Endothelial cell of umbilical vein (primary cell): ENCODE results near the gene STIMATE. TPM values are rescaled to one million over a fixed set of nuclear protein-coding genes. Genes with fewer than 3 reads are reported as not detected.

ENCODE experiments used
- BruUV-seq: library from RNA; stranded (reverse); fragments of 400-500 nt; replicated peaks from 2 replicates; lab custom pipeline; 2021; lab: Mats Ljungman, UMichigan
- CTCF ChIA-PET: fragments of 300-600, 350-600 bp; sonication (Branson Sonifier 250); formaldehyde crosslinking; loops from one replicate; lab custom pipeline; 2021; ENCODE audit warnings: antibody characterized with exemption, inconsistent platforms; lab: Charles Lee
- POLR2A ChIA-PET: fragments of 300-600, 350-600 bp; sonication (Branson Sonifier 250); formaldehyde crosslinking; loops from one replicate; lab custom pipeline; 2021; ENCODE audit warnings: antibody characterized with exemption, inconsistent platforms; lab: Charles Lee
- DNase-seq: peaks from one replicate; pipeline ENCODE4 v3.0.0-alpha.2; 2011; ENCODE audit warnings: low read depth, low spot score
- FAIRE-seq: peaks from 2 replicates; lab custom pipeline; 2011; peaks lifted over from hg19 to GRCh38; lab: Jason Lieb, UNC
- H2AFZ ChIP-seq: 2 replicates; pipeline ENCODE4 v1.6.0; 2012; ENCODE audit warnings: low read depth, low read length, control low read depth, inconsistent platforms
- H3K27ac ChIP-seq: 2 replicates; pipeline ENCODE4 v1.5.1; 2011; ENCODE audit warnings: low read depth, mild to moderate bottlenecking, control low read depth, low read length, moderate library complexity; ENCODE audit not compliant: insufficient read depth
- H3K27me3 ChIP-seq, 2 experiments: 2 replicates each; pipeline versions ENCODE4 v1.6.0 to v1.6.1; 2011; ENCODE audit warnings: low read length in 2 of 2, mixed read lengths in 1 of 2; ENCODE audit not compliant: control insufficient read depth in 2 of 2, insufficient read depth in 2 of 2
- H3K36me3 ChIP-seq, 2 experiments: 2 replicates in 1 of 2; 3 replicates in 1 of 2; pipeline ENCODE4 v1.5.1; 2011; ENCODE audit warnings: low read length in 2 of 2, mild to moderate bottlenecking in 1 of 2, moderate library complexity in 1 of 2; ENCODE audit not compliant: control insufficient read depth in 2 of 2, insufficient read depth in 2 of 2; ENCODE audit errors: extremely low read depth in 1 of 2
- H3K4me1 ChIP-seq: 3 replicates; pipeline ENCODE4 v1.5.1; 2011; ENCODE audit warnings: mild to moderate bottlenecking, low read length; ENCODE audit not compliant: control insufficient read depth, insufficient read depth; ENCODE audit errors: extremely low read depth
- H3K4me2 ChIP-seq: 2 replicates; pipeline ENCODE4 v1.6.1; 2011; ENCODE audit warnings: low read length, control low read depth, mixed read lengths; ENCODE audit not compliant: insufficient read depth
- H3K4me3 ChIP-seq, 3 experiments: fragments of 200-600 bp in 1 of 3; sonication (generic), shearing (Covaris generic) in 1 of 3; replicated peaks in 1 of 3; 2 replicates each; pipeline ENCODE4 v1.5.1; 2011 to 2016; ENCODE audit warnings: control low read depth in 3 of 3, low read length in 3 of 3, mild to moderate bottlenecking in 2 of 3, inconsistent platforms in 1 of 3, low read depth in 1 of 3, moderate library complexity in 1 of 3; ENCODE audit not compliant: insufficient read depth in 1 of 3
- H3K79me2 ChIP-seq: 2 replicates; pipeline ENCODE4 v1.6.0; 2012; ENCODE audit warnings: low read length, inconsistent platforms; ENCODE audit not compliant: control insufficient read depth, insufficient read depth
- H3K9ac ChIP-seq: replicated peaks from 2 replicates; pipeline ENCODE3; 2011; ENCODE audit warnings: low read length, control low read depth; ENCODE audit not compliant: insufficient read depth; ENCODE audit errors: extremely low read depth
- H3K9me1 ChIP-seq: replicated peaks from 3 replicates; pipeline ENCODE4 v1.6.0; 2011; ENCODE audit warnings: mild to moderate bottlenecking, low read length; ENCODE audit not compliant: control insufficient read depth, insufficient read depth; ENCODE audit errors: extremely low read depth
- H3K9me3 ChIP-seq: replicated peaks from 2 replicates; pipeline ENCODE4 v1.5.1; 2012; ENCODE audit warnings: low read length, inconsistent platforms; ENCODE audit not compliant: control insufficient read depth, insufficient read depth
- H4K20me1 ChIP-seq: replicated peaks from 2 replicates; pipeline ENCODE3; 2011; ENCODE audit warnings: mild to moderate bottlenecking, low read length; ENCODE audit not compliant: control insufficient read depth, insufficient read depth; ENCODE audit errors: extremely low read depth
- EZH2 ChIP-seq: IDR thresholded peaks from 2 replicates; pipeline ENCODE4 v1.6.1; 2012; ENCODE audit warnings: borderline replicate concordance, low read depth, mild to moderate bottlenecking, moderate library complexity, low read length, inconsistent platforms; ENCODE audit not compliant: severe bottlenecking
- FOS ChIP-seq: IDR thresholded peaks from 2 replicates; pipeline ENCODE4 v1.6.1; 2011; ENCODE audit warnings: mild to moderate bottlenecking, low read length, moderate library complexity, borderline replicate concordance; ENCODE audit not compliant: insufficient read depth
- GATA2 ChIP-seq: IDR thresholded peaks from 2 replicates; pipeline ENCODE4 v1.7.0; 2011; ENCODE audit warnings: low read depth, mild to moderate bottlenecking, moderate library complexity, mixed read lengths, low read length; ENCODE audit not compliant: insufficient read length, insufficient read depth
- JUN ChIP-seq: IDR thresholded peaks from 2 replicates; pipeline ENCODE4 v1.6.1; 2011; ENCODE audit warnings: borderline replicate concordance, low read depth; ENCODE audit not compliant: insufficient read length, insufficient read depth
- MYC ChIP-seq: IDR thresholded peaks from one replicate; pipeline ENCODE4 v1.6.1; 2011; ENCODE audit warnings: mild to moderate bottlenecking, low read depth, low read length
- POLR2A ChIP-seq: IDR thresholded peaks from 2 replicates; pipeline ENCODE4 v1.6.1; 2012; ENCODE audit warnings: low read depth, mild to moderate bottlenecking, control low read depth, low read length
- POLR2AphosphoS5 ChIP-seq: IDR thresholded peaks from 2 replicates; pipeline ENCODE4 v1.6.1; 2012; ENCODE audit warnings: low read depth, mild to moderate bottlenecking, control low read depth, low read length, moderate library complexity; ENCODE audit not compliant: insufficient read depth
- dilution Hi-C: fragments of 300-500 bp; cut with MboI; formaldehyde crosslinking; loops from one replicate; pipeline ENCODE4 v1.15.0; 2019; ENCODE audit warnings: low sequenced_read_pairs; ENCODE audit not compliant: extremely low pct_ligation_motif_present
- intact Hi-C: fragments of 100-400 bp; cut with micrococcal nuclease; formaldehyde crosslinking; loops from one replicate; pipeline ENCODE4 v1.10.0; 2022
- polyA plus RNA-seq, 4 experiments: library from polyadenylated mRNA; depleted of rRNA in 3 of 4; stranded (reverse) in 3 of 4; unstranded in 1 of 4; fragments of >200 nt; gene quantifications; 2 replicates each; pipeline versions ENCODE4 v1.2.1 to v1.2.3, GENCODE V29; 2011 to 2012; ENCODE audit warnings: missing spikeins in 1 of 4
- total RNA-seq: library from RNA; stranded (reverse); gene quantifications from 2 replicates; pipeline ENCODE4 v1.2.3, GENCODE V29; 2021
- TF ChIP-seq, protein P1 (sequence below), 2 donors: IDR thresholded peaks; 1 replicate in 1 of 2; 2 replicates in 1 of 2; pipeline ENCODE4 v1.5.1; 2011; ENCODE audit warnings: low read length in 2 of 2, mild to moderate bottlenecking in 2 of 2, moderate library complexity in 2 of 2, control low read depth in 1 of 2, inconsistent platforms in 1 of 2, low read depth in 1 of 2; ENCODE audit not compliant: insufficient read depth in 1 of 2; ENCODE audit errors: extremely low read depth in 1 of 2
- TF ChIP-seq, protein P2 (sequence below): IDR thresholded peaks from 2 replicates; pipeline ENCODE4 v1.6.1; 2011; ENCODE audit not compliant: insufficient read depth, insufficient read length

STIMATE gene
- total and polyA plus RNA-seq, 2 donors (not counting 3 experiments of a cell fraction or from before 2014, with no cell fraction given): 18.2 to 24.0 TPM

DNA sequence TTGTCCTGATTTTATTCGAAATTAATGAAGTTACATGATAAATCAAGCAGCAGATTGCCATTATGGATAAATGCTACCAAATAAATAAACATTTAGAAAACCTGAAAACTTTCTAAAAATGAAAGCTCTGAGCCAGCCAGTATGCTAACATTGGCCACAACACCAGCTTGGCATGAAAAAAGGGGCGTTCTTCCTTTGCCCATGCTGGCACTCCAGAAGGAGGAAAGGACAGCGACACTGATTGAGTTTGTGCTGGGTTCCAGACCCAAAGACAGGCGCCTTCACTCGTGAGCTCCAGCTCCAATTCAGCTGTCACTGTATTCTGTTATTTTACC is 5.1 kb downstream of the STIMATE start:
- Histone ChIP-seq H3K4me1 (peaks cover 11% of the 10 kb centered on the region), H4K20me1 (no peaks in the 10 kb centered on the region), H3K36me3 (no peaks in the 10 kb centered on the region), H3K27me3 (no peaks in the 10 kb centered on the region), H3K9ac (no peak overlapping the region), H3K9me3 (no peaks in the 10 kb centered on the region), H3K79me2 (peaks cover 2% of the 10 kb centered on the region), H3K4me3 (no peak overlapping the region), H3K27ac (no peak overlapping the region), H2AFZ (no peak overlapping the region), H3K9me1 (no peaks in the 10 kb centered on the region), H3K4me2 (no peak overlapping the region)
- no TSS peak for BruUV-seq
- DNase-seq: no peak
- FAIRE-seq: no peak
- TF ChIP-seq FOS (no peak), EZH2 (no peak), POLR2A (no peak), POLR2AphosphoS5 (no peak), JUN (no peak), MYC (no peak), GATA2 (no peak)
- TF ChIP-seq, protein P1, sequence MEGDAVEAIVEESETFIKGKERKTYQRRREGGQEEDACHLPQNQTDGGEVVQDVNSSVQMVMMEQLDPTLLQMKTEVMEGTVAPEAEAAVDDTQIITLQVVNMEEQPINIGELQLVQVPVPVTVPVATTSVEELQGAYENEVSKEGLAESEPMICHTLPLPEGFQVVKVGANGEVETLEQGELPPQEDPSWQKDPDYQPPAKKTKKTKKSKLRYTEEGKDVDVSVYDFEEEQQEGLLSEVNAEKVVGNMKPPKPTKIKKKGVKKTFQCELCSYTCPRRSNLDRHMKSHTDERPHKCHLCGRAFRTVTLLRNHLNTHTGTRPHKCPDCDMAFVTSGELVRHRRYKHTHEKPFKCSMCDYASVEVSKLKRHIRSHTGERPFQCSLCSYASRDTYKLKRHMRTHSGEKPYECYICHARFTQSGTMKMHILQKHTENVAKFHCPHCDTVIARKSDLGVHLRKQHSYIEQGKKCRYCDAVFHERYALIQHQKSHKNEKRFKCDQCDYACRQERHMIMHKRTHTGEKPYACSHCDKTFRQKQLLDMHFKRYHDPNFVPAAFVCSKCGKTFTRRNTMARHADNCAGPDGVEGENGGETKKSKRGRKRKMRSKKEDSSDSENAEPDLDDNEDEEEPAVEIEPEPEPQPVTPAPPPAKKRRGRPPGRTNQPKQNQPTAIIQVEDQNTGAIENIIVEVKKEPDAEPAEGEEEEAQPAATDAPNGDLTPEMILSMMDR (IDR thresholded peaks at IDR 0.05; ENCODE audit: extremely low read depth in 1 of 2, insufficient read depth in 1 of 2, low read depth in 1 of 2, low read length in 2 of 2): no peak
- TF ChIP-seq, protein P2, sequence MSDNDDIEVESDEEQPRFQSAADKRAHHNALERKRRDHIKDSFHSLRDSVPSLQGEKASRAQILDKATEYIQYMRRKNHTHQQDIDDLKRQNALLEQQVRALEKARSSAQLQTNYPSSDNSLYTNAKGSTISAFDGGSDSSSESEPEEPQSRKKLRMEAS: no peak
- dilution Hi-C loops: no loop called here
- CTCF ChIA-PET: interaction anchor here (0.9 to 2.2 kb wide), 4 partner anchors 12 to 47 kb away, joined by 3 to 8 read pairs (median 4); no protein-coding TSS in a partner anchor
- intact Hi-C loops: no loop called here
- POLR2A ChIA-PET: no interaction called here
